Activated CD8-positive, alpha-beta memory T cell treated with anti-CD3 and anti-CD28 coated beads for 48 hours (primary cell): ENCODE measurements around the gene ABCD3.
"Not testable (repeated sequence)": the region's sequence is repeated elsewhere in the genome, so short reads cannot be mapped to it uniquely, and the experiment has no call there.

ENCODE experiments used
- DNase-seq, 3 experiments: peaks; one replicate each; pipeline ENCODE4 v3.0.0-alpha.2; 2020; ENCODE audit warnings: low read depth in 2 of 3, low spot score in 2 of 3

ABCD3 gene

GRCh38 chr1:94411237-94411636 lies 7.0 kb upstream of the ABCD3 start:
- no peak for DNase-seq

DNA sequence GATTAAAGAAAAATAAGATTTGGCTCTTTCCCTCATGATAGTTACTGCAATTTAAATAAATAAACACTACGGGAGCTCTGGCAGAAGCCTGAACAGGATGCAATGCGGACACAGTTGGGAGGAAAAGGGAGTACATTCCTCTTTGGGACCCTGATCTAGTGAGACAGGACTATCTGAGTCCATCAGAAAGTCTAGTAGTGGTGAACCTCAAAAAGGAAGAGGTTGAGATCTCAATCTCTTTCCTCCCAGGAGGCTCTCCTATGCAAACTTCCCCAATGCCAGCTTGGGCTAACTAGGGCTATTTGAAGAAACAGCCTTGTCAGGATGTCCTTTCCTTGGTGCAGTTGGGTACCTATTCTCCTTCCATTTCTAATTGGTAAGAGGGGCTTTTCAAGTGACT lies 4.9 kb upstream of the ABCD3 start:
- DNase-seq, result no peak

GRCh38 chr1:94416901-94417727 lies 1.1 kb upstream of the ABCD3 start:
- no peak for DNase-seq

GRCh38 chr1:94417728-94417977 lies 536 bp upstream of the ABCD3 start:
- no peak for DNase-seq

GRCh38 chr1:94418664-94419655 lies 771 bp downstream of the ABCD3 start:
- peak in 1 of 3 experiments; percentile 13 for DNase-seq

DNA sequence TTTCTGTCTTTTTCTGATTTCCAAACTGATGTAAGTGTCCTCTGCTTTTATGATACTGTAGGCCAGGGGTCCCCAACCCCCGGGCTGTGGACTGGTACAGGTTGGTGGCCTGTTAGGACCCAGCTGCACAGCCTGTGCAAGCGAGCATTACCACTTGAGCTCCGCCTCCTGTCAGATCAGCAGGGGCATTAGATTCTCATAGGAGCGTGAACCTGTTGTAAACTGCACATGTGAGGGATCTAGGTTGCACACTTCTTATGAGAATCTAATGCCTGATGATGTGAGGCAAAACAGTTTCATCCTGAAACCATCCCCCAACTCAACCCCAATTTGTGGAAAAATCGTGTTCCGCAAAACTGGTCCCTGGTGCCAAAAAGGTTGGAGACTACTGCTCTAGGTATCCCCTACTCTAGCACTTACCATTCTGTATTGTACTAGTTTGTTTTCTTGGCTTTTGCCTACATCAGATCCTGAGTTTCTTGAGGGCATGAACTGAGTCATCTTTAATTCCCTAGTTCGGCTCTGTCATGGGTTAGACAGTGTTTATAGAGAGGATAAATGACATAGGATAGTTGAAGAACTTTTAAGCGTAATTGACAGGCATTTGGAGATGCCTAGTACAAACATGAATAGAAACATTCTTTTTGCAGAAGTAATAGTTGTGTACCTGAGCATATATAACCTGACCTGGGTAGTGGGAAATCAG lies 4.1 kb downstream of the ABCD3 start:
- no peak for DNase-seq

GRCh38 chr1:94425821-94426484 lies 7.8 kb downstream of the ABCD3 start:
- DNase-seq, result no peak

GRCh38 chr1:94426485-94426870 lies 8.3 kb downstream of the ABCD3 start:
- not testable (repeated sequence) for DNase-seq

- no peak for DNase-seq
Observed at GRCh38 chr1:94428441-94428840, 10.3 kb downstream of the ABCD3 start.

DNA sequence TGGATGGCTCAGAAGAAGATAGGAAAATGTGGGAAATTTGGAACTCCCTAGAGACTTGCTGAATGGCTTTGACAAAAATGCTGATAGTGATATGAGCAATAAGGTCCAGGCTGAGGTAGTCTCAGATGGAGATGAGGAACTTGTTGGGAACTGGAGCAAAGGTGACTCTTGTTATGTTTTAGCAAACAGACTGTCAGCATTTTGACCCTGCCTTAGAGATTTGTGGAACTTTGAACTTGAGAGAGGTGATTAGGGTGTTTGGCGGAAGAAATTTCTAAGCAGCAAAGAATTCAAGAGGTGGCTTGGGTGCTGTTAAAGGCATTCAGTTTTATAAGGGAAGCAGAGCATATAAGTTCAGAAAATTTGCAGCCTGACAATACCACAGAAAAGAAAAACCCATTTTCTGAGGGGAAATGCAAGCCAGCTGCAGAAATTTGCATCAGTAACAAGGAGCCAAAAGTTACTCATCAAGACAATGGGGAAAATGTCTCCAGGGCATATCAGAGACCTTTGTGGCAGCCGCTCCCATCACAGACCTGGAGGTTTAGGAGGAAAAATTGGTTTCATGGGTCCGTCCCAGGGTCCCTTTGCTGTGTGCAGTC lies 10.8 kb downstream of the ABCD3 start:
- not testable (repeated sequence) for DNase-seq

- DNase-seq, result not testable (repeated sequence)
Observed at GRCh38 chr1:94430066-94430465, 11.9 kb downstream of the ABCD3 start.

GRCh38 chr1:94433866-94434265 lies 15.7 kb downstream of the ABCD3 start:
- DNase-seq, result no peak

GRCh38 chr1:94434365-94435045 lies 16.3 kb downstream of the ABCD3 start:
- DNase-seq, result no peak

DNA sequence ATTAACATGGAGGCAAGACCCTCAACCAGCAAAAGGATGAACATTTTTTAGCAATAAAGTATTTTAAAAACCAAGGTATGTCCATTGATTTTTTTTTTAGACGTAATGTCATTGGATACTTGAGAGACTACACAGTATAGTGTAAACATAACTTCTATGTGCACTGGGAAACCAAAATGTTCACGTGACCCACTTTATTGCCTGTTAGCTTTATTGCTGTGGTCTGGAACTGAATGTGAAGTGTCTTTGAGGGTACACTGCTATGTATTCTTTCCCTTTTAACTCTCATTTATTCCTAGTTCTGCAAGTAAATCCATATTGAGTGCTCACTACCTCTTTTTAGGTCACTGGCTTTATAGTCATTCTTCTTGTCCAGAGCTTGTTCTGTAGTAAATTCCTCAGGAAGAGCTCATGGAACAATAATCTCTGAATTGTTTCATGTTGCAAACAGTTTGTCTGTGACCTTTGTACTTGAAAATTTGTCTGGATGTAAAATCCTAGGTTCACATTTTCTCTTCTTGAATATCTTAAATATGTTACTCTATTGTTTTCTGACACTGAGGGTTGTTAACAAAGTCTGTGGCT lies 20.6 kb downstream of the ABCD3 start:
- no peak for DNase-seq

DNA sequence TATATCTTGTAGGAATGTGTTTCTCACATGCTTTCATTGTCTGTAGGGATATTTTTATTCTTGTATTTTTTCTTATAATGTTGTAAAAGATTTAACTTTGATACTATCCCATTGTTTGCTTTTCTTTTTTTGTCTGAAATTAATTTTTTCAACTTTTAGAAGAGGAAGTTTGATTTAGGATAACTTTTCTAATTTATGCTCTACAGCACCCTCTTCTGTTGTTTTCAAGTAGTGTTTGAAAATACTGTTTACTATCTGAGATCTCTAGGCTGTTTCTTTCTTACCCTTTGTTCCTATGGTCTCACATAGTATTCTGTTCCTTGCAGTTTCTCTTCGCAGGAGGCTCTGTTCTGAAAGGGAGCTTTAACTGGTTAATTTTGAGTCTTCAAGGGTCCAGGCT lies 21.9 kb downstream of the ABCD3 start:
- no peak for DNase-seq

- not testable (repeated sequence) for DNase-seq
Observed at GRCh38 chr1:94443067-94443466, 24.9 kb downstream of the ABCD3 start.

- not testable (repeated sequence) for DNase-seq
Observed at GRCh38 chr1:94444819-94445218, 26.6 kb downstream of the ABCD3 start.

- not testable (repeated sequence) for DNase-seq
Observed at GRCh38 chr1:94445733-94446132, 27.5 kb downstream of the ABCD3 start.

GRCh38 chr1:94446177-94446576 lies 28.0 kb downstream of the ABCD3 start:
- DNase-seq, result not testable (repeated sequence)

DNA sequence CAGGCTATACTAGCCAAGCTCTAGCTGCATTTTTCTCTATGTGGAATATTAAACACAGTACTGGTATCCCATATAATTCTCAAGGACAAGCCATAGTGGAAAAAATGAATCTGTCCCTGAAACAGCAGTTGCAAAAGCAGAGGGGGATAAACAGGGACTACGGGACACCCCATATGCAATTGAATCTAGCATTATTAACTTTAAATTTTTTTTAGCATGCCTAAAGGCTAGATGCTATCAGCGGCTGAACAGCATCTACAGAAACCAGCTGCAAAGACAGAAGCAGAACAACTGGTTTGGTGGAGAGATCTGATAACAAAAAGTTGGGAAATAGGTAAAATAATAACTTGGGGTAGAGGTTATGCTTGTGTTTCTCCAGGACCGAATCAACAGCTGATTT lies 30.6 kb downstream of the ABCD3 start:
- DNase-seq, result not testable (repeated sequence)
